IMR-90 (cell line): ENCODE measurements around the gene MYF6. TPM values are rescaled to one million over a fixed set of nuclear protein-coding genes. Genes with fewer than 3 reads are reported as not detected.

Experiments
- ATAC-seq: fragments of 200-7000 bp; cut with Tn5 transposase; 2 replicates; pipeline ENCODE4 v1.9.1; 2020; ENCODE audit warnings: low read depth, mild to moderate bottlenecking, moderate library complexity
- BruUV-seq: library from RNA; stranded (reverse); fragments of 400-500 nt; replicated peaks from 2 replicates; lab custom pipeline; 2021; lab: Mats Ljungman, UMichigan
- CTCF ChIA-PET: fragments of 300-600 bp; formaldehyde crosslinking; extraction: SDS; loops from one replicate; lab custom pipeline; 2021; ENCODE audit warnings: antibody characterized with exemption; lab: Yijun Ruan, JAX
- POLR2A ChIA-PET: fragments of 300-600 bp; sonication (Branson Sonifier 250); formaldehyde crosslinking; loops from one replicate; lab custom pipeline; 2022; ENCODE audit warnings: antibody characterized with exemption; ENCODE audit not compliant: unreplicated experiment; lab: Charles Lee
- DNase-seq: peaks from one replicate; pipeline ENCODE4 v3.0.0; 2013
- H2AFZ ChIP-seq: replicated peaks from 2 replicates; pipeline ENCODE3; 2013; ENCODE audit warnings: low read length, mild to moderate bottlenecking; ENCODE audit not compliant: poor library complexity
- H2AK5ac ChIP-seq: 2 replicates; pipeline ENCODE4 v1.6.1; 2013; ENCODE audit warnings: low read depth, low read length, inconsistent platforms
- H2AK9ac ChIP-seq: replicated peaks from 2 replicates; pipeline ENCODE3; 2013; ENCODE audit warnings: mild to moderate bottlenecking, low read depth, low read length, moderate library complexity; ENCODE audit not compliant: poor library complexity
- H2BK120ac ChIP-seq: 2 replicates; pipeline ENCODE4 v1.6.1; 2013; ENCODE audit warnings: low read depth, low read length, inconsistent platforms
- H2BK15ac ChIP-seq: 3 replicates; pipeline ENCODE4 v1.6.1; 2013; ENCODE audit warnings: low read depth, low read length, inconsistent platforms
- H2BK20ac ChIP-seq: 2 replicates; pipeline ENCODE4 v1.6.1; 2013; ENCODE audit warnings: low read depth, mild to moderate bottlenecking, inconsistent platforms, low read length, moderate library complexity
- H2BK5ac ChIP-seq: 2 replicates; pipeline ENCODE4 v1.6.1; 2013; ENCODE audit warnings: mild to moderate bottlenecking, low read depth, low read length, inconsistent platforms; ENCODE audit not compliant: poor library complexity, severe bottlenecking
- H3K14ac ChIP-seq: replicated peaks from 2 replicates; pipeline ENCODE4 v1.6.1; 2013; ENCODE audit warnings: low read depth, low read length, inconsistent platforms
- H3K18ac ChIP-seq: 2 replicates; pipeline ENCODE4 v1.6.1; 2013; ENCODE audit warnings: low read depth, low read length, control low read depth
- H3K23ac ChIP-seq: 2 replicates; pipeline ENCODE4 v1.6.1; 2013; ENCODE audit warnings: low read depth, low read length, inconsistent platforms
- H3K27ac ChIP-seq: 2 replicates; pipeline ENCODE4 v1.5.1; 2013; ENCODE audit warnings: mild to moderate bottlenecking, control low read depth, low read length; ENCODE audit not compliant: insufficient read depth
- H3K27me3 ChIP-seq: 2 replicates; pipeline ENCODE4 v1.6.1; 2013; ENCODE audit warnings: low read length; ENCODE audit not compliant: control insufficient read depth, insufficient read depth
- H3K36me3 ChIP-seq: 2 replicates; pipeline ENCODE4 v1.6.1; 2013; ENCODE audit warnings: low read length, mixed read lengths; ENCODE audit not compliant: control insufficient read depth, insufficient read depth
- H3K4ac ChIP-seq: 2 replicates; pipeline ENCODE4 v1.6.1; 2013; ENCODE audit warnings: low read depth, low read length, inconsistent platforms
- H3K4me1 ChIP-seq: 2 replicates; pipeline ENCODE4 v1.6.1; 2013; ENCODE audit warnings: low read length, mixed read lengths; ENCODE audit not compliant: control insufficient read depth, insufficient read depth
- H3K4me2 ChIP-seq: 2 replicates; pipeline ENCODE4 v1.6.1; 2013; ENCODE audit warnings: low read depth, mild to moderate bottlenecking, control low read depth, low read length, moderate library complexity
- H3K4me3 ChIP-seq: 2 replicates; pipeline ENCODE4 v1.5.1; 2013; ENCODE audit warnings: low read depth, mild to moderate bottlenecking, control low read depth, low read length, moderate library complexity; ENCODE audit not compliant: insufficient read depth
- H3K56ac ChIP-seq: 2 replicates; pipeline ENCODE4 v1.6.1; 2013; ENCODE audit warnings: low read length, inconsistent platforms; ENCODE audit not compliant: insufficient read depth; ENCODE audit errors: extremely low read depth
- H3K79me1 ChIP-seq, 2 experiments: 2 replicates each; pipeline ENCODE4 v1.6.1; 2013; ENCODE audit warnings: low read length in 2 of 2, inconsistent platforms in 1 of 2, low read depth in 1 of 2
- H3K9ac ChIP-seq: 2 replicates; pipeline ENCODE4 v1.6.1; 2013; ENCODE audit warnings: low read depth, low read length, control low read depth
- H3K9me1 ChIP-seq: 2 replicates; pipeline ENCODE4 v1.6.1; 2013; ENCODE audit warnings: low read length, inconsistent platforms; ENCODE audit not compliant: insufficient read depth
- H3K9me3 ChIP-seq: 2 replicates; pipeline ENCODE4 v1.6.1; 2013; ENCODE audit warnings: low read length; ENCODE audit not compliant: control insufficient read depth, insufficient read depth
- H4K20me1 ChIP-seq: 2 replicates; pipeline ENCODE4 v1.6.1; 2013; ENCODE audit warnings: low read length, inconsistent platforms; ENCODE audit not compliant: insufficient read depth
- H4K5ac ChIP-seq: 2 replicates; pipeline ENCODE4 v1.6.1; 2013; ENCODE audit warnings: mild to moderate bottlenecking, low read depth, low read length, control low read depth
- H4K8ac ChIP-seq, 2 experiments: 2 replicates each; pipeline ENCODE4 v1.6.1; 2013; ENCODE audit warnings: low read depth in 2 of 2, low read length in 2 of 2, control low read depth in 1 of 2, inconsistent platforms in 1 of 2
- H4K91ac ChIP-seq: 2 replicates; pipeline ENCODE4 v1.6.1; 2013; ENCODE audit warnings: low read depth, low read length, inconsistent platforms; ENCODE audit not compliant: insufficient read depth
- BHLHE40 ChIP-seq: fragments of 150-350 bp; IDR thresholded peaks from 2 replicates; pipeline ENCODE4 v1.6.1; 2016; ENCODE audit warnings: mild to moderate bottlenecking, low read depth, low read length
- CEBPB ChIP-seq: IDR thresholded peaks from 2 replicates; pipeline ENCODE4 v1.6.1; 2012; ENCODE audit warnings: low read depth, low read length, improper control_type of control experiment
- CHD1 ChIP-seq: IDR thresholded peaks from 2 replicates; pipeline ENCODE4 v1.6.1; 2012; ENCODE audit warnings: low read depth, low read length, improper control_type of control experiment
- FOS ChIP-seq: fragments of 150-350 bp; IDR thresholded peaks from 2 replicates; pipeline ENCODE4 v1.6.1; 2016; ENCODE audit warnings: low read depth, low read length
- MAFK ChIP-seq: IDR thresholded peaks from 2 replicates; pipeline ENCODE4 v1.6.1; 2012; ENCODE audit warnings: low read depth, low read length, improper control_type of control experiment
- MAZ ChIP-seq: IDR thresholded peaks from 2 replicates; pipeline ENCODE4 v1.6.1; 2012; ENCODE audit warnings: low read depth, mild to moderate bottlenecking, low read length, improper control_type of control experiment, moderate library complexity, borderline replicate concordance
- MXI1 ChIP-seq: IDR thresholded peaks from 2 replicates; pipeline ENCODE4 v1.6.1; 2012; ENCODE audit warnings: low read depth, mild to moderate bottlenecking, low read length, moderate library complexity, borderline replicate concordance
- NFE2L2 ChIP-seq: fragments of 150-350 bp; IDR thresholded peaks from 2 replicates; pipeline ENCODE4 v1.6.1; 2016; ENCODE audit warnings: low read depth, mild to moderate bottlenecking, low read length
- POLR2A ChIP-seq: IDR thresholded peaks from 2 replicates; pipeline ENCODE4 v1.6.1; 2012; ENCODE audit warnings: mild to moderate bottlenecking, low read depth, low read length
- RAD21 ChIP-seq: IDR thresholded peaks from 2 replicates; pipeline ENCODE4 v1.6.1; 2012; ENCODE audit warnings: low read length, improper control_type of control experiment
- RCOR1 ChIP-seq: IDR thresholded peaks from 2 replicates; pipeline ENCODE4 v1.6.1; 2012; ENCODE audit warnings: mild to moderate bottlenecking, low read length, improper control_type of control experiment; ENCODE audit not compliant: insufficient replicate concordance
- RFX5 ChIP-seq: IDR thresholded peaks from 2 replicates; pipeline ENCODE4 v1.8.0; 2012; ENCODE audit warnings: low read depth, mild to moderate bottlenecking, low read length, moderate library complexity
- SMC3 ChIP-seq: fragments of 150-350 bp; IDR thresholded peaks from 2 replicates; pipeline ENCODE4 v1.6.1; 2016; ENCODE audit warnings: low read depth, mild to moderate bottlenecking, antibody characterized with exemption, low read length, moderate library complexity
- WGBS, 2 experiments: methylation state at CpG; one replicate each; pipeline versions ENCODE4 v1.1.5 to v1.1.7; 2013; ENCODE audit warnings: missing lambda C conversion rate in 2 of 2; ENCODE audit not compliant: insufficient read length in 1 of 2; ENCODE audit errors: extremely low coverage in 2 of 2; 5-methylcytosine and 5-hydroxymethylcytosine counted together
- dilution Hi-C: fragments of 300-500 bp; cut with HindIII; formaldehyde crosslinking; loops from one replicate; pipeline ENCODE4 v1.14.3; 2018; ENCODE audit warnings: low sequenced_read_pairs; ENCODE audit not compliant: unreplicated experiment
- in situ Hi-C: fragments of 300-500 bp; cut with MboI; formaldehyde crosslinking; loops from 3 replicates; pipeline ENCODE4 v1.14.3; 2019; ENCODE audit warnings: low sequenced_read_pairs, inconsistent platforms, mixed read lengths
- intact Hi-C: fragments of 100-400 bp; cut with micrococcal nuclease; formaldehyde crosslinking; loops from 2 replicates; pipeline ENCODE4 v1.10.0; 2022
- polyA plus RNA-seq, 3 experiments: library from polyadenylated mRNA; depleted of rRNA; stranded (reverse); fragments of >200 nt; gene quantifications; 2 replicates each; pipeline ENCODE4 v1.2.3, GENCODE V29; 2012; ENCODE audit warnings: low replicate concordance in 1 of 3
- total RNA-seq: library from RNA; depleted of rRNA; stranded (reverse); fragments of >200 nt; gene quantifications from 2 replicates; pipeline ENCODE4 v1.2.3, GENCODE V29; 2012
- TF ChIP-seq, protein P1 (sequence below): fragments of 150-350 bp; IDR thresholded peaks from 2 replicates; pipeline ENCODE4 v1.6.1; 2017; ENCODE audit warnings: mild to moderate bottlenecking, antibody characterized with exemption, low read length, low read depth
- TF ChIP-seq, protein P2 (sequence below): fragments of 150-350 bp; IDR thresholded peaks from 2 replicates; pipeline ENCODE4 v1.6.1; 2016; ENCODE audit warnings: low read depth, mild to moderate bottlenecking, low read length, moderate library complexity, borderline replicate concordance
- TF ChIP-seq, protein P3 (sequence below): conservative IDR thresholded peaks from 2 replicates; pipeline ENCODE4 v1.5.1; 2012; ENCODE audit warnings: mild to moderate bottlenecking, low read depth, low read length, improper control_type of control experiment

The MYF6 gene
- total and polyA plus RNA-seq, 2 of the 4 experiments (the other 2 are of a cell fraction), result not detected

DNA sequence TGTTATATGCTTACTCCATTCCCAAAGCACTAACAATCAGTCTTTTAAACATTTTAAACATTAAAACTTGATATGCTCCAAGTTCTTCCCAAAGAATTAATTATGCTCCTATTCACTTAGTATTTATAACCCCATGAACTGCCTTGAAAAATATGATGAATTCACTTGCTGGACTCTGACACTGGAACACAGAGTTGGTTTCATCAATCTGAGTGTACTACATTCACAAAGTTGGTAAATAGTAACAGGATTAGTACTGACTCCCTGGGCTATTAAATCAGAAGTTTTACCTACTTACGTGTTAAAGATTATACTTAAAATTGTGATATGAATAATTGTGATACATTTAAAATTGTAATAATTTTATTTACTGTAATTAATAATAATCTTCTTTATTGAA is 17.3 kb upstream of the MYF6 start:
- Histone ChIP-seq H3K4me1 (no peaks in the 10 kb centered on the region), H3K4me3 (no peak overlapping the region), H3K4ac (no peak overlapping the region), H3K9ac (no peak overlapping the region), H3K23ac (no peak overlapping the region), H2AK5ac (no peak overlapping the region), H3K4me2 (no peak overlapping the region), H3K27me3 (no peaks in the 10 kb centered on the region), H3K27ac (no peak overlapping the region), H3K18ac (no peak overlapping the region), H4K5ac (no peak overlapping the region), H2BK120ac (no peak overlapping the region), H3K36me3 (no peaks in the 10 kb centered on the region), H3K9me1 (peaks cover 3% of the 10 kb centered on the region; the same call in 1 of the 2 replicates), H2BK5ac (no peak overlapping the region), H4K91ac (no peak overlapping the region), H4K20me1 (no peaks in the 10 kb centered on the region), H3K14ac (no peak overlapping the region), H3K56ac (no peak overlapping the region), H2AFZ (no peak overlapping the region), H4K8ac (no peak overlapping the region), H2BK20ac (no peak overlapping the region), H3K9me3 (no peaks in the 10 kb centered on the region), H3K79me1 (no peaks in the 10 kb centered on the region), H2BK15ac (no peak overlapping the region), H2AK9ac (no peak overlapping the region)
- ChIA-PET POLR2A (no interaction called here), CTCF (no interaction called here)
- ATAC-seq (no peak), DNase-seq (no peak)
- TF ChIP-seq CHD1 (no peak), MXI1 (no peak), MAFK (no peak), CEBPB (no peak), MAZ (no peak), SMC3 (no peak), RAD21 (no peak), FOS (no peak), BHLHE40 (no peak), POLR2A (no peak), NFE2L2 (no peak), RFX5 (no peak), RCOR1 (no peak)
- TF ChIP-seq, protein P1, sequence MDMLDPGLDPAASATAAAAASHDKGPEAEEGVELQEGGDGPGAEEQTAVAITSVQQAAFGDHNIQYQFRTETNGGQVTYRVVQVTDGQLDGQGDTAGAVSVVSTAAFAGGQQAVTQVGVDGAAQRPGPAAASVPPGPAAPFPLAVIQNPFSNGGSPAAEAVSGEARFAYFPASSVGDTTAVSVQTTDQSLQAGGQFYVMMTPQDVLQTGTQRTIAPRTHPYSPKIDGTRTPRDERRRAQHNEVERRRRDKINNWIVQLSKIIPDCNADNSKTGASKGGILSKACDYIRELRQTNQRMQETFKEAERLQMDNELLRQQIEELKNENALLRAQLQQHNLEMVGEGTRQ, result no peak
- TF ChIP-seq, protein P2, sequence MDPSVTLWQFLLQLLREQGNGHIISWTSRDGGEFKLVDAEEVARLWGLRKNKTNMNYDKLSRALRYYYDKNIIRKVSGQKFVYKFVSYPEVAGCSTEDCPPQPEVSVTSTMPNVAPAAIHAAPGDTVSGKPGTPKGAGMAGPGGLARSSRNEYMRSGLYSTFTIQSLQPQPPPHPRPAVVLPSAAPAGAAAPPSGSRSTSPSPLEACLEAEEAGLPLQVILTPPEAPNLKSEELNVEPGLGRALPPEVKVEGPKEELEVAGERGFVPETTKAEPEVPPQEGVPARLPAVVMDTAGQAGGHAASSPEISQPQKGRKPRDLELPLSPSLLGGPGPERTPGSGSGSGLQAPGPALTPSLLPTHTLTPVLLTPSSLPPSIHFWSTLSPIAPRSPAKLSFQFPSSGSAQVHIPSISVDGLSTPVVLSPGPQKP, result no peak
- TF ChIP-seq, protein P3, sequence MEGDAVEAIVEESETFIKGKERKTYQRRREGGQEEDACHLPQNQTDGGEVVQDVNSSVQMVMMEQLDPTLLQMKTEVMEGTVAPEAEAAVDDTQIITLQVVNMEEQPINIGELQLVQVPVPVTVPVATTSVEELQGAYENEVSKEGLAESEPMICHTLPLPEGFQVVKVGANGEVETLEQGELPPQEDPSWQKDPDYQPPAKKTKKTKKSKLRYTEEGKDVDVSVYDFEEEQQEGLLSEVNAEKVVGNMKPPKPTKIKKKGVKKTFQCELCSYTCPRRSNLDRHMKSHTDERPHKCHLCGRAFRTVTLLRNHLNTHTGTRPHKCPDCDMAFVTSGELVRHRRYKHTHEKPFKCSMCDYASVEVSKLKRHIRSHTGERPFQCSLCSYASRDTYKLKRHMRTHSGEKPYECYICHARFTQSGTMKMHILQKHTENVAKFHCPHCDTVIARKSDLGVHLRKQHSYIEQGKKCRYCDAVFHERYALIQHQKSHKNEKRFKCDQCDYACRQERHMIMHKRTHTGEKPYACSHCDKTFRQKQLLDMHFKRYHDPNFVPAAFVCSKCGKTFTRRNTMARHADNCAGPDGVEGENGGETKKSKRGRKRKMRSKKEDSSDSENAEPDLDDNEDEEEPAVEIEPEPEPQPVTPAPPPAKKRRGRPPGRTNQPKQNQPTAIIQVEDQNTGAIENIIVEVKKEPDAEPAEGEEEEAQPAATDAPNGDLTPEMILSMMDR, result no peak
- dilution Hi-C loops, result no loop called here
- in situ Hi-C loops, result no loop called here
- intact Hi-C loops, result no loop called here
- WGBS, 2 experiments, result no CpG with 5 or more reads among the region's 1 CpG
- BruUV-seq, result no TSS peak
